Parathyroid adenoma (tissue), 2 donors: ENCODE results near the gene STX16.

Experiments
- H2AFZ ChIP-seq: fragments of 300-600 bp; sonication (generic); one replicate; pipeline ENCODE4 v1.7.0; 2017; ENCODE audit warnings: antibody characterized with exemption, mild to moderate bottlenecking
- H3K27ac ChIP-seq: fragments of 300-600 bp; sonication (generic); one replicate; pipeline ENCODE4 v1.7.0; 2017
- H3K27me3 ChIP-seq: fragments of 300-600 bp; sonication (generic); one replicate; pipeline ENCODE4 v1.7.0; 2017; ENCODE audit warnings: low read length; ENCODE audit not compliant: control insufficient read depth, insufficient read depth
- H3K36me3 ChIP-seq: fragments of 300-600 bp; sonication (generic); one replicate; pipeline ENCODE4 v1.7.0; 2017; ENCODE audit warnings: low read length; ENCODE audit not compliant: control insufficient read depth, insufficient read depth
- H3K4me1 ChIP-seq: fragments of 300-600 bp; sonication (generic); one replicate; pipeline ENCODE4 v1.7.0; 2017; ENCODE audit warnings: control low read depth
- H3K4me2 ChIP-seq: fragments of 300-600 bp; sonication (generic); one replicate; pipeline ENCODE4 v1.7.0; 2017; ENCODE audit warnings: low read length
- H3K4me3 ChIP-seq: fragments of 300-600 bp; sonication (generic); one replicate; pipeline ENCODE4 v1.7.0; 2017; ENCODE audit warnings: low read depth, low read length
- H3K79me2 ChIP-seq: fragments of 300-600 bp; sonication (generic); one replicate; pipeline ENCODE4 v1.7.0; 2017; ENCODE audit warnings: control low read depth
- H3K9ac ChIP-seq: fragments of 300-600 bp; sonication (generic); one replicate; pipeline ENCODE4 v1.7.0; 2017; ENCODE audit warnings: mild to moderate bottlenecking
- H3K9me3 ChIP-seq: fragments of 300-600 bp; sonication (generic); one replicate; pipeline ENCODE4 v1.7.0; 2017; ENCODE audit warnings: low read length; ENCODE audit not compliant: control insufficient read depth
- TF ChIP-seq, protein P1 (sequence below): fragments of 300-600 bp; sonication (generic); IDR thresholded peaks from one replicate; pipeline ENCODE4 v1.7.0; 2017; ENCODE audit warnings: antibody characterized with exemption, mild to moderate bottlenecking
- donor health status: primary hyperparathyroidism.

Gene STX16

GRCh38 chr20:58697201-58697866 is 46.3 kb downstream of the STX16 start:
- TF ChIP-seq, protein P1, sequence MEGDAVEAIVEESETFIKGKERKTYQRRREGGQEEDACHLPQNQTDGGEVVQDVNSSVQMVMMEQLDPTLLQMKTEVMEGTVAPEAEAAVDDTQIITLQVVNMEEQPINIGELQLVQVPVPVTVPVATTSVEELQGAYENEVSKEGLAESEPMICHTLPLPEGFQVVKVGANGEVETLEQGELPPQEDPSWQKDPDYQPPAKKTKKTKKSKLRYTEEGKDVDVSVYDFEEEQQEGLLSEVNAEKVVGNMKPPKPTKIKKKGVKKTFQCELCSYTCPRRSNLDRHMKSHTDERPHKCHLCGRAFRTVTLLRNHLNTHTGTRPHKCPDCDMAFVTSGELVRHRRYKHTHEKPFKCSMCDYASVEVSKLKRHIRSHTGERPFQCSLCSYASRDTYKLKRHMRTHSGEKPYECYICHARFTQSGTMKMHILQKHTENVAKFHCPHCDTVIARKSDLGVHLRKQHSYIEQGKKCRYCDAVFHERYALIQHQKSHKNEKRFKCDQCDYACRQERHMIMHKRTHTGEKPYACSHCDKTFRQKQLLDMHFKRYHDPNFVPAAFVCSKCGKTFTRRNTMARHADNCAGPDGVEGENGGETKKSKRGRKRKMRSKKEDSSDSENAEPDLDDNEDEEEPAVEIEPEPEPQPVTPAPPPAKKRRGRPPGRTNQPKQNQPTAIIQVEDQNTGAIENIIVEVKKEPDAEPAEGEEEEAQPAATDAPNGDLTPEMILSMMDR, result no peak

DNA sequence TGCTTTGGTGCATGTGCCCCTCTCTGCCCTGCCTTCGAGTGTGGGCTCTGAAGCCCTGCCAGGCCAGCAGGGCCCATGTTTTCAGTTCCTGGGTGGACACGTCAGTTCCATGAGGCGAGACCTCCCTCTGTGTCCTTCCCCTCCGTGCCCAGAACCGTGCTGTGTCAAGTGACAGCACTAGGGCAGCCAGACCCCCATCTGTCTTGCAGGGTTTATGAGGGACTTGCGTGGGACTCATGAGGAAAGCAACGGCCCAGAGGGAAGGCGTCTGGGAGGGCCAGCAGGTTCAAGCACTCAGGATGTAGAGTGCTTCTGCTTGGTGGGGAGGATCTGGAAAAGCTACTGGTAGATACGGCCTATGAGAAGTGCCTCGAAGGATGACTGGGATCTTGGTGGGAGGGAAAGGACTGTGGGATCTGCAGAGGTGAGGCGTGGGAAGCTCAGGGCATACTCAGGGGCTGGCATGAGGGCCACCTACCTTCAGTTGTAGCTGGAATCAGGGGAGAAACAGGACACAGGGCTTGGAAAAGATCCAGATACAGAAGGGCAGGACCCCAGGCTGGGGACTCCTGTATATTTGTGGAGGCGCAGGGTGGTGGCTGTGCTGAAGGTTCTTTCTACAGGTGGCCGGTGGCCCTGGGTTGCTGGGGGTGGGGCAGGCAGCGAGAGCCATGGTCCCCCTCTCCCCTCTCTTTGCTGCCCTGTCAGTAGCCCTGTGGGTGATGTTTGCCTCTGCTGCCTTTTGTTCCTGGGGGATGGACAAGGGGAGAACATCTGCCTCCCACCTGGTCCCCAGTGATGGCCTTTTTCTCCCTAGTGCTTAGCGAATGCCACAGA is 47.0 kb downstream of the STX16 start:
- H3K4me1 ChIP-seq, result peaks cover 6% of the 10 kb centered on the region
- H3K9ac ChIP-seq, result no peak overlapping the region
- H3K27me3 ChIP-seq, result no peaks in the 10 kb centered on the region
- no peak overlapping the region for H3K4me2 ChIP-seq
- TF ChIP-seq, protein P1, result no peak
- no peaks in the 10 kb centered on the region for H3K36me3 ChIP-seq
- H3K27ac ChIP-seq, result no peak overlapping the region
- no peak overlapping the region for H2AFZ ChIP-seq
- H3K4me3 ChIP-seq, result no peak overlapping the region
- peaks cover 5% of the 10 kb centered on the region for H3K79me2 ChIP-seq
- no peaks in the 10 kb centered on the region for H3K9me3 ChIP-seq

More at GRCh38 chr20:58697201-58697866, 46.3 kb downstream of the STX16 start:
- H2AFZ ChIP-seq, result no peak overlapping the region
- H3K9ac ChIP-seq, result no peak overlapping the region
- peaks cover 5% of the 10 kb centered on the region for H3K79me2 ChIP-seq
- H3K9me3 ChIP-seq, result no peaks in the 10 kb centered on the region
- no peak overlapping the region for H3K27ac ChIP-seq
- no peak overlapping the region for H3K4me2 ChIP-seq
- H3K4me1 ChIP-seq, result peaks cover 6% of the 10 kb centered on the region
- H3K36me3 ChIP-seq, result no peaks in the 10 kb centered on the region
- no peak overlapping the region for H3K4me3 ChIP-seq
- no peaks in the 10 kb centered on the region for H3K27me3 ChIP-seq

DNA sequence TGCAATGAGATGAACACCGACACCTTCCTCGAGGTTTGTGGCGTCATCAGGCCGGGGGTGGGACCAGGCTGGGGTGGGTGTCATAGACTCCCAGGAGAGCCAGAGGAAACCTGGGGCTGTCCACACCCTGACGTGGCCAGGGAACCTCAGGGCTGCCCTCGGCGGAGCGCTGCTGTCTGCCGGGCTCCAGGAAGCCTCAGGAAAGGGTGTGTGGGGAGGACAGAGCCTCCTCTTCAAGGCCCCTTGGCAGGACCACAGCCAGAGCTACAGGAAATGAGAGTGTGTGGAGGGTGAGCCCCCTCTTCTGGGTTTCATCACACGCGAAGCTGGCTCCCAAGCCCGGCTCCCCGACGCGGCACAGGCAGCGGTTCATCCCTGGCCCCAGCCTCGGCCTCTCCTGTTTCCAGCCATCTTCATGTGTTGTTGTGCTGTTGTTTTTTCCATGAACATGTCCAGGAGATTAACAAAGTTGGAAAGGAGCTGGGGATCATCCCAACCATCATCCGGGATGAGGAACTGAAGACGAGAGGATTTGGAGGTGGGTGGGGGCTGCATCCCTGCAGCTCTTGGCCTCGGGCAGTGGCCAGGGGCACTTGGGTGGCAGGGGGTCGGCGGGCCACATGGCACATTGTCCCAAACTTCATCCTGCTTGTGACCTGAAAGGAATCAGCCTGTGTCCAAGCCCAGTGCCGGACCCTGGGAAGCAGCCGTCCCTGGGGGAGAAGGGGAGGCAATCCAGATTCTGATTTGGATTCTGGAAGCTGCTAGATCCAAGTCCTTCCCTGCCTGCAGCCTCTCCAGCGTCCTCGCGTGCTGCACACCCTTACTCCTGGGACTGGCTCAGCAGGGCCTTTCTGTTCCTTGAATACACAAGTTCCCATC is 47.9 kb downstream of the STX16 start:
- Histone ChIP-seq H3K9ac (no peak overlapping the region), H3K27ac (no peak overlapping the region), H3K79me2 (no peaks in the 10 kb centered on the region), H3K9me3 (no peaks in the 10 kb centered on the region), H3K27me3 (no peaks in the 10 kb centered on the region), H3K36me3 (no peaks in the 10 kb centered on the region), H3K4me2 (no peak overlapping the region), H3K4me3 (no peak overlapping the region), H3K4me1 (no peaks in the 10 kb centered on the region), H2AFZ (no peak overlapping the region)
- TF ChIP-seq, protein P1, result no peak

GRCh38 chr20:58699623-58700107 is 48.6 kb downstream of the STX16 start:
- no peaks in the 10 kb centered on the region for H3K79me2 ChIP-seq
- no peak overlapping the region for H3K4me3 ChIP-seq
- H3K27ac ChIP-seq, result no peak overlapping the region
- no peaks in the 10 kb centered on the region for H3K36me3 ChIP-seq
- H3K4me1 ChIP-seq, result no peaks in the 10 kb centered on the region
- H3K9me3 ChIP-seq, result no peaks in the 10 kb centered on the region
- no peak overlapping the region for H3K9ac ChIP-seq
- TF ChIP-seq, protein P1, result no peak
- no peaks in the 10 kb centered on the region for H3K27me3 ChIP-seq
- no peak overlapping the region for H2AFZ ChIP-seq
- no peak overlapping the region for H3K4me2 ChIP-seq
